GM12864 (cell line): Measurements from ENCODE around the gene PARP11.

ENCODE experiments used
- DNase-seq: peaks from one replicate; pipeline ENCODE4 v3.0.0-alpha.2; 2011; ENCODE audit warnings: low read depth
- H3K4me3 ChIP-seq: 2 replicates; pipeline ENCODE4 v1.5.1; 2011; ENCODE audit warnings: mild to moderate bottlenecking, low read depth, low read length, control low read depth
- TF ChIP-seq, protein P1 (sequence below): IDR thresholded peaks from 2 replicates; pipeline ENCODE4 v1.5.1; 2011; ENCODE audit warnings: low read depth, mild to moderate bottlenecking, moderate library complexity, low read length, control low read depth, inconsistent platforms; ENCODE audit errors: missing control alignments

Gene PARP11, protein sequence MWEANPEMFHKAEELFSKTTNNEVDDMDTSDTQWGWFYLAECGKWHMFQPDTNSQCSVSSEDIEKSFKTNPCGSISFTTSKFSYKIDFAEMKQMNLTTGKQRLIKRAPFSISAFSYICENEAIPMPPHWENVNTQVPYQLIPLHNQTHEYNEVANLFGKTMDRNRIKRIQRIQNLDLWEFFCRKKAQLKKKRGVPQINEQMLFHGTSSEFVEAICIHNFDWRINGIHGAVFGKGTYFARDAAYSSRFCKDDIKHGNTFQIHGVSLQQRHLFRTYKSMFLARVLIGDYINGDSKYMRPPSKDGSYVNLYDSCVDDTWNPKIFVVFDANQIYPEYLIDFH

DNA sequence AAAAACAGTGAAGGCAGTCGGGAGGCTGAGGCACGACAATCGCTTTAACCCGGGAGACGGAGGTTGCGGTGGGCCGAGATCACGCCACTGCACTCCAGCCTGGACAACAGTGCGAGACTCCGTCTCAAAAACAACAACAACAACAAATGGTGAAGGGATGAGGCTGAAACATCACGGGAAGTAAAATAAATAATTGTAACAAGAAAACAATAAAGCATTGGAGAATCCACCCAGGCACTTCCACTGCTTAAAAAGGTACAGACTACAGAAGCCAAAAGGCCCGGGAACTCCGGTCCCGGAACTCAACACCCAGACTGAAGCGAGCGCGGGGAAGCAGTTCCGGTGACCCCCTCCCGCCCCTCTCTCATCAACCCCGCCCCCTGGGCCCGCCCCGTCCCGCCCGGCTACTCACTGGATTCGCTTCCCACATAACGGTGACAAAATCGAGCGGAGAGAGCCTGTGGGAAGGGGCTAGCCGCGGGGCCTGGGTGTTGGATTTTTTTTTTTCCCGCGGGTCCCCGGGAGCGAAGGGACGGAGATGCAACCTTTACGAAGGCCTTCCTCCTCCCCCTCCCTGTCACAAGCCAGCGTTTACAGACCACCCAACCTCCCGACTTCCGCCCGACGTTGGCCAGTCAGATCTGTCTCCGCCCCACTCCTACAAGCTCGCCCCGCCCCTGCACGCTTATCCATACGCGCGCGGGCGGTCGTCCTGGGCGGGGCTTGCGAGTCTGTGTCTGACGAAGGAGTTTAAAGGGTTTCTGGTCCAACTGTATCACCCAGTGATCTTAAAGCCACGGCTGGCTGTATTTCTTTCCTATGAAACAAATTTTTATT lies at the start of gene PARP11:
Gene PARP11, minus strand, starts transcription at position 600 of the 837 bp plus-strand sequence. Its CDS starts 170 bp downstream, at position 430.
- TF ChIP-seq, protein P1, sequence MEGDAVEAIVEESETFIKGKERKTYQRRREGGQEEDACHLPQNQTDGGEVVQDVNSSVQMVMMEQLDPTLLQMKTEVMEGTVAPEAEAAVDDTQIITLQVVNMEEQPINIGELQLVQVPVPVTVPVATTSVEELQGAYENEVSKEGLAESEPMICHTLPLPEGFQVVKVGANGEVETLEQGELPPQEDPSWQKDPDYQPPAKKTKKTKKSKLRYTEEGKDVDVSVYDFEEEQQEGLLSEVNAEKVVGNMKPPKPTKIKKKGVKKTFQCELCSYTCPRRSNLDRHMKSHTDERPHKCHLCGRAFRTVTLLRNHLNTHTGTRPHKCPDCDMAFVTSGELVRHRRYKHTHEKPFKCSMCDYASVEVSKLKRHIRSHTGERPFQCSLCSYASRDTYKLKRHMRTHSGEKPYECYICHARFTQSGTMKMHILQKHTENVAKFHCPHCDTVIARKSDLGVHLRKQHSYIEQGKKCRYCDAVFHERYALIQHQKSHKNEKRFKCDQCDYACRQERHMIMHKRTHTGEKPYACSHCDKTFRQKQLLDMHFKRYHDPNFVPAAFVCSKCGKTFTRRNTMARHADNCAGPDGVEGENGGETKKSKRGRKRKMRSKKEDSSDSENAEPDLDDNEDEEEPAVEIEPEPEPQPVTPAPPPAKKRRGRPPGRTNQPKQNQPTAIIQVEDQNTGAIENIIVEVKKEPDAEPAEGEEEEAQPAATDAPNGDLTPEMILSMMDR = no peak
- peak within 1 kb of the TSS; percentile 61 for H3K4me3 ChIP-seq
- DNase-seq = peak; percentile 90

DNA sequence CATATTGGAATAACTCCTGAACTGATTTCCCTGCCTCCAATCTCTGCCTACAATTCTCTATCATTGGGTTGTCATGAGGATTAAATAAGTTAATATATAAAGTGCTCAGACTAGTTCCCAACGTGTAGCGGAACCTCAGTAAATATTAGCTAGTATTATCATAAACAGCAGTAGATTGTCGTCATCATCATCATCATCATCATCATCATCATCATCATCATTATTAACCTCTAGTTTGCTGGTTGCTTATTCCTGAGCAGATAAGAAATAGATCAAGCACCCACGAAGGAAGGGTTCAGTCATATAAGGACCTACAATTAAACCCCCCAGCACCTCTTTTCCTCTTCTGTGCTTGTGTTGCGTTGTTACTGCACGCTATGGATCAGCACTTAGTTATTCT lies 48.8 kb upstream of the PARP11 start:
- no peak for DNase-seq
- TF ChIP-seq, protein P1 = no peak
- no peak overlapping the region for H3K4me3 ChIP-seq

DNA sequence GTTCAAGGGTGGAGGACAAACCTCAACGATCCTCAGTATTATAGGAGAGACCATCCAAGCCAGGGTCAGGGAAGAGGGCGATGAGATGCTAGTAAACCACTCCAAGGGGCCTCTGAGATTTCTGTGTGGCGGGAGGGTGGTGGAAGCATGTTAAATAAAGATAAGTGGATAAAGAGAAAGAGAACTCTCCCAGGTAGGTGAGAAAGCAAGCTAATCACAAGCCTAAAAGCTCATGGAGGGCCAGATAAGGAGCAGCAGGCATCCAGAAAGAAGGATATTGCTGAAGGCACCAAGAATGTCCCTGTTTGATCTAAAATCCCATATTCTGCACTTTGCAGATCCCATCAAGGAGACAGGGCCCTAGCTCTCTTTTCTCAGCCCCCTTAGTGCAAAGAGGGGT lies 48.3 kb upstream of the PARP11 start:
- no peak for DNase-seq
- TF ChIP-seq, protein P1 = no peak
- no peak overlapping the region for H3K4me3 ChIP-seq

DNA sequence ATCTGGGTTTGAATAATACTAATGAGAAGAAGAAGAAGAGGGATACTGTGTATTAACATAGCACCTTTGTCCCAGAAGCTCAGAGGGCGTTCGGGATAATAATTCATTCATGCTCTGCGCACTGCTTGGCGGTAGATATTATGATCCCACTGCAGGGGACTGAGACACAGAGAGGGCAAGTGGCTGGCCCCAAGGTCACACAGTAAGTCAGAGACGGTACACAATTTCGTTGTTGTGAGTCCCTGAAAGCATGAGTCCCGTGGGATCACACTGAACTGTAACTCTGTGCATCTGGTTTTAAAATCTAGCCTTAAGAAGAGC lies 47.9 kb upstream of the PARP11 start:
- DNase-seq = no peak
- TF ChIP-seq, protein P1 = no peak
- no peak overlapping the region for H3K4me3 ChIP-seq

DNA sequence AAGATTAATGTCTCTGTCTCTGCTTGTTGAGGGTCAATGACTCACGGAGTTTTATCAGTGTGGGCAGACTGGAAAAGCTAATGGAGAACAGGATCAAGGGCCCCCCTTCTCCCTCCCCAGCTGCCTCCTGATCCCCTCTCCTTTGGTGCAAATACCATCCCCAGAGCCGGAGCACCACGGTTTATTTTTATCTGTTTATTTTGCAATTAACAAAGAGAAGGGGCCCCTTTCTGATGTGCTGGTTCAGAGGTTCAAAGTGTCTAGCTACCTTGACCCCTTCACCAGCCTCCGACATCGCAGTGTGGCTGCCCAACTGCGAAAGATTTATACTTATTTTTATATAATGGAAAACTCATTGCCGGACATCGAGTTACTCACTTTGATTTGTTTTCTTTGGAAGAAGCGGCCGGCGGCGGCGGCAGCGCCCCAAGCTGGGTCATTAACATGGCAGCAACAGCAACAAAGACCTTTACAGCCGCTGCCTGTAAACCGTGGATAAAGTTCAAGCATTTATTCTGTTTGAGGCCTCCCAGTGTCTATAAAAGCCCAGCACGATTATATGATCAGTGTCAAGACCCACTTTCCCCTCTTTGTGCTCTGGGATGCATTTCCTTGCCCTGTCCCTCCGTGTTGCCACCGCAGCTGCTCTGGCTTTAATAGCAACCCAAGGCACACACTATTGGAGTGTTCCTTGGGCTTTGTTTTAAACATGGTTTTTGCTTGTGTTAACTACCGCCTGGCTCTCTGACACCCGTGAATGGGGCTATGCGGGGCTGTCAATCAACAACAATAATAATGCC lies 47.4 kb upstream of the PARP11 start:
- H3K4me3 ChIP-seq = no peak overlapping the region
- DNase-seq = no peak
- TF ChIP-seq, protein P1 = no peak

DNA sequence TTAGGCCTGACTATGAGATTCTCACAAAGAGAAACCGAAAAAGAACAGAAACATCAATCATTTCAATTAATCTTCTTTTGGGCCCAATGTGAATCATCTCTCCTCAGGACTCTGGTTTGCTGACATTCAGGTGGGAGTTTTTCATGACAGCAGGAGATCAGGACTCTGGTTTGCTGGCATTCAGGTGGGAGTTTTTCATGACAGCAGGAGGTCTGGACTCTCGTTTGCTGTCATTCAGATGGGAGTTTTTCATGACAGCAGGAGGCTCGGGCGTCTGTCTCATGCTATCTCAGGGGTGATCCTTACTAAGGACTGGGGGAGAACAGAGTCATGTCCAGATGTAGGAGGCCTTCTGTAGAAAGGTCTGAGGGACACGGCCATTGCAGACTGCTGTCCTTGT lies 40.1 kb upstream of the PARP11 start:
- H3K4me3 ChIP-seq = no peak overlapping the region
- TF ChIP-seq, protein P1 = no peak
- DNase-seq = no peak
